HG03060 (cell line): ENCODE results near the gene WNT7A.

Experiments used
- ATAC-seq: cut with Tn5 transposase; IDR thresholded peaks from one replicate; pipeline ENCODE4 v1.9.1; 2021; ENCODE audit warnings: low read depth, moderate number of reproducible peaks; ENCODE audit not compliant: unreplicated experiment

Gene WNT7A

DNA sequence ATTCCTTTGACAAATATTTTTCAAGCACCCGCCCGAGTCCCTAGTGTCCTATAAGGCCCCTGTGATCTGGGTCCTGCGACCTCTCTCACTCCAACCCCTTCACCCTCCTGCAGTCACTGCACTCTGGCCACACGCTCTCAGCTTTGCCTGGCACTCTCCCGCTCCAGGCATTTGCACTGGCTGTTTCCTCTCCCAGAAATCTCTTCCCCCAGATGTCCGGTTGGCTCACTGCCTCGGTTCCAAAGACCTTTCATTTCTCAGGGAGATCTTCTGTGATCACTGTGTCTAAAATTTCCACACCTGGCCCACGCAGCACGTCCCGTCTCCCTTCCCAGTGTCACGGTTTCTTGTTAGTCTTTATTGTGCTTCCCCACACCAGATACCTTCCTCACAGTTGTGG is 97.4 kb downstream of the WNT7A start:
- no peak for ATAC-seq

DNA sequence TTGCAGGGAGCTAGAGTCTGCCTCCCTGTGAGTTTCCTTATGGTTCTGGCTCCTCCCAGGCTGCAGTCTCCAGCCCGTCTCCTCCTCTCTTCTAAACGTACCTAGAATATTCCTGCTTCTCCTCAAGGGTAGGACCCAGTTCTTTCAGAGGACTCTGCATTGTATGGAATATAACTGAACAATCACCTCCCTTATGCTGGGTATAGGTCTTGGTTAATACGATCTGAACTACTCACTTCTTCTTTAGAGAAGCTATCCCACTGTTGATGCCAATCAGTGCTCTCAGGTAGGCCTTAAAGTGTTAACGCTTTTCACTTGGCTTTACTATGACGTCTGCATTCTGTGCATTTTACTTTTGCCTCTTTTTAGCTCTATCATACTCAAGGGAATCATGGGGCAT is 98.5 kb downstream of the WNT7A start:
- ATAC-seq: no peak

DNA sequence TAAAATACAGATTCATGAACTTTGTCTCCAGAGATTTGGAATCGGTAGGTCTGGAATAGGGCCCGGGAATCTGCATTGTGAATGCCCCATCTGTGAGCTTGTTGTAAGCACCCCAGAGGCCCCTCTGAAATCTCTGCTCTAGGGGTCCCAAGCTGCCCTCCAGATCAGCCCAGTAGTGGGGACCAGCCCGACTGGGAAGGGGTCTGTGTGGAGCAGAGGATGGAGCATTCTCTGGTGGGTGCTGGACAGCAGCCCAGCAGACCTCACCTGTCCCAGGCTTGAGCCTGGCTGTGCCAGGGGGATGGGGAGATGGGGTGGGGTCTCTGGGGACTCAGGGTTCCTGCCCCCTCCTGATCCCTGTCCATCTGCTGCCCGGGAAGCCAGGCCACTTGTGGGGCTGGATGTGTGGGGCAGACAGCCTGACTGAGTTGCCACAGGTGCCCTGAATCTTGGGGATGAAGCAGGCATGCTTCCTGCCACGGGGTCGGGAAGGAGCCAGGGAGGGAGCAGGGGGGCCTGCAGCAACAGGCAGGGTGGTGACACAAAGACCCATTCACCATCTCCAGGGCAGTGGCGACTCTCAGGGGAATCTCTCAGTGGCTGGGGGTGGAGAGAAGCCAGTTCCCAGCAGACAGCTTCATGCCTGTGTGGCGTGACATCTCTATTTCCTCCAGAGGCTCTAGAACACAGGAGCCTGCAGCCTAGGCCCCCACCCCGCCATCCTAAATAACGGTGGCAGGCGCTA is 99.3 kb downstream of the WNT7A start:
- no peak for ATAC-seq

DNA sequence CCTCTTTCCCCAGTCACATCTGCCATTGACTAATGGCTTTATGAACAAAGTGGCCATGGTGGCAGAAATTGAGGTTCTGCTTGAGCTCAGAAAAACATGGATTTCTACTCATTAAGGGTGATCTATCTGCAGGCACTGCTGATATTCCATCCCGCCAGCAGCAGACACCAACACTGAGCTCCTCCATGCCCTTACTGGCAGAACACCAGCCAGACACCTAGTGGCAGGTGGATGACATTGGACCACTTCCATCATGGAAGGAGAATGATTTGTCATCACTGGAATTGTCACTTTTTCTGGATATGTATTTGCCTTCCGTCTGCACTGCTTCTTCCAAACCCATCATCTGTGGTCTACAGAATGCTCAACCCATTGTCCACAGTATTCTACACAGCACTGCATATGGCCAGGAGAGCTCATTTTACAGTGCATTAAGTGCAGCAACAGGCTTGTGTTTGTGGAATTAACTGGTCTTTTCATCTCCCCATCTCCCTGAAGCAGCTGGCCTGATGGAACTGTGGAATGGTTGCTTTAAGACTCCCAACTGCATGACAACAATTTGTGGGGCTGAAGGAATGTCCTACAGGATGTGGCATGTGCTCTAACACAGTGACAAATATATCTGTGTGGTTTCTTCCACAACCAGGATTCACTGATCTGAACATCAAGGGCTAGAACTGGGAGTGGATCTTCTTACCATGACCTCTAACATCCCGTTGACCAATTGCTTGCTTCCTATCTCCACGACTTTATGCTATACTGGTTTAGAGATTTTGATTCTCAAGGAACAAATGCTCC is 103.4 kb downstream of the WNT7A start:
- ATAC-seq: no peak

DNA sequence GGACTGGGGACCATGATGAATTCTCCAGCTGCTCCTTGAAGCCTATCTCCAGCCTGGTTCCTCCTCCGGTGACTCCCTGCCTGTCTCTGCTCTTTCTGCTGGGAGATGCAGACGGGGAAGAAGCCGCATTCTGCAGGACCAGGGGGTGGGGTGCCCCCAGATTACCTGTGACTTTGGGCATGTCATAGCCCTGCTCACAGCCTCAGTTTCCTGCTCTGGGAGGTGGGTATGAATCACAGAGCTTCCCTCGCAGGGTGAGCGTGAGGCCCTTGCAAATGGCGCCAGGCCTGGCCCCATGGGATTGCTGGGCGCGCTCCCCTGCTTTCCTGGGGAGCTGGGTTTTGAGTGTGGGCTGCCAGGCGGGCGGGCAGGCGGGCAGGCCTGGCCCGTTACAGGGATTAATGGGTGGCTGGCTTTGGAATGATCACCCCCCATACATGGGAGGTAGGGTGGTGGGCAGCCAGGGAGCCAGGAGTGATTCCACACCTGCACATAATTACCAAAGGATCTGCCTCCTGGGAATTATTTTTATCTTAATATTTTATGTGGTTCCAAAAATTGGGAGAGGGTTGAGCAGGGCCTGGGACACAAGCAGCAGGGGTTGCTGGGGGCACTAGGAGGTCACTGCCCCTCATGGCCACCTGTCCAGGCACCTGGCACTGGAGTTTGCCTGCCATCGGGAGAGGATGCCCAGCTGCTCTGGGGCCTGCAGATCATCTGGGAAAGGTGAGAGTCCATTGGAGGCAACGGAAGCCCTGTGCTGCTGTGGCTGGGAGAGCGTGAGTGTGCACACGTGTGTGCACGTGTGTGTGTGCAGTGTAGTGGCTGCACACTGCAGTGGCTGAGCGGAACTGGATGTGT is 106.8 kb downstream of the WNT7A start:
- ATAC-seq: no peak

DNA sequence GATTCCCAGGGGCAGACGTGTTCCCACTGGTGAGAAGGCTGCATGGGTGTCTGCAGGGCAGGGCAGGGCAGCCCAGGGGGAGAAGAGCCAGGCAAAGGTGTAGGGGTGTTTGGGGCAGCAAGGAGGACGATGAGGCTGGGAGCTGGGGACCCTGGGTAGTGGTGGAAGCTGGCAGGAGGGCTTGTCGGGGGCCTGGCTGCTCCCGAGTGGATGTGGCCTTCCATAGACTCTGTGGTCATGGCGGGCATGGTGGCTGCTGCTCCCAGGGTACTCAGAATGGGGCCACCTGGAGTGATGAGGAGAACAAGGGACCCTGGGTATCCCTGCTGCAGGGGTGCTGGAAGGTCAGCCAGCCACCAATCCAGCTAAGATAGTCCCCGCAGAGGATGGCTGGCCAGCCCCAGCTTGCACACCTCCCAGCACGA is 107.5 kb downstream of the WNT7A start:
- no peak for ATAC-seq

DNA sequence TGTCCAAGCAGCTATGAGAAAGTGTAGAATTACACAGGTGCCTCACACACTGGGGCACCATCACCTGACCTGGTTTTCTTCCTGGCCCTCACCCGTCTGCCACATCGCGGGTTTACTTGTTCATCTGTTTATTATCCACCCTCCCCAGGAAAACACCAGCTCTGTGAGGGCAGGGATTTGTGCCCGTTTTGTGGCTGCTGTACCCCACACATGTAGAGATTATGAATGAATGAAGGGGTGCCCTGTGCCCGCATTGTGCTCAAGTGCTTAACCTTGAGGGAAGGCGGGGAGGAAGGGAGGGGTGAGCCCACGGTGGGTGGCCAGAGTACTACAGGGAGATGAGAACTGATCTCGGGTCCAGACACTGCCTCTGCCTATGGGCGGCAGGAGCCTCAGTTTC is 108.4 kb downstream of the WNT7A start:
- no peak for ATAC-seq

DNA sequence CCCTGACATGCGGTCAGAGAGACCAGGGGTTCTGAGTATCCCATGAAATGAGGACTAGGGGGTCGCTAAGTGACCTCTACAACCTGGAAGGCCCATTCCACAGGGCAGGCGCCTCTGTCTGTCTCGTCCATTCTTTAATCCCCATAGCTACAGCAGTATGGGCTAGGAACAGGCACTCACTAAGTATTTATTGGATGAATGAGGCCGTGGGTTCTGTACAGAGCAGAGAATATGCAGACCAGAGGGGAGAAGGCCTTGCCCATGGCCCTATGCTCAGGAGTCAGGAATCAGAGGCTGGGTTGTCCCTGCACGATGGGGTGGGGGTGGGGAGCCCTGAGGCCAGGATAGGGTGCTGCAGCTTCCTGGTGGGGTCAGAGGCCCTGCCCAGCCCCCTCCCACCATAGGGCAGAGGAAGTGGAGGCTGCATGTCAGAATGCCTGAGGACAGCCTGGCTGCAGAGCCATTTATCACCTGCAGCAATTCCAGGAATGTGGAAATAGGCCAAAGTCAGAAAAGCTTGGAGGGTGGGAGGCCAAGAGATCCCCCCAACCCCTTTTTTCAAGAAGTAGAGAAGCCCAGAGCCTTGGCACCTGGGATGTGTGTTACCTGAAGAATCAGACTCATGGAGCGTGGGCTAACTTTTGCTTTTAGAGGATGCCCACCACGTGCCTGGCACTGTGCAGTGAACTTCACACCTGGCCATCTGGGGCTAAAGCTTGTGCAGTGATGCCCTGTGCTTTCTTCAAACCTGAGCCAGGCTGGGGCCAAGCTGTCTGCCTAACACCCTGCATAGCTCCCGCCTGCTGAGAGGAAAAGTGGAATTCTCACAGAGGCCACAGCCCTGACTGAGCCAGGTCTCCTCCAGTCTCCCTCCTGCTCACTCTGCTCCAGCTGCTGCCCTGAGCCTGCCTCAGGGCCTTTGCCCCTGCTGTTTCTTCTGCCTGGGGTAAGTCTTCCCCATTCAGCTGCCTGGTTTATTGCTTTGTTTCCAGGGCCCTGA is 109.4 kb downstream of the WNT7A start:
- no peak for ATAC-seq

DNA sequence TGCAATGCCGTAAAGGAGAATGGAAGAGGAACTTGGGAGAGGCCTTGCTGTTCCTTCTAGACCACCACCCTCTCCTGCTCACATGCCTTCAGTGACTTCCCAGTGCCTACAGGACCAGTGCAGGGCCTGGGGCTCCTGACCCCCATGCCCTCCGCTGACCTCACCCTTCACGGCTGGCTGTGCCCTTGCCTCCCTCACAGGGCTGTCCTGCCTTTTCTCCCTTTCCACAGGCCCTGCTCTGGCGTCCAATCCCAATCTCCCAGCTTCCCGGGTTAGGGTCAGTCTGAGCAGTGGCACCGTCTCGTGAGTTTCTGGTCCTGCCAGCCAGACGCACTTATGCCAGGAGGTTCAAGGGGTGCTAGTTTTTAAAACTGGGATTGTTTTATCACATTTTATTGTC is 110.4 kb downstream of the WNT7A start:
- ATAC-seq: no peak

DNA sequence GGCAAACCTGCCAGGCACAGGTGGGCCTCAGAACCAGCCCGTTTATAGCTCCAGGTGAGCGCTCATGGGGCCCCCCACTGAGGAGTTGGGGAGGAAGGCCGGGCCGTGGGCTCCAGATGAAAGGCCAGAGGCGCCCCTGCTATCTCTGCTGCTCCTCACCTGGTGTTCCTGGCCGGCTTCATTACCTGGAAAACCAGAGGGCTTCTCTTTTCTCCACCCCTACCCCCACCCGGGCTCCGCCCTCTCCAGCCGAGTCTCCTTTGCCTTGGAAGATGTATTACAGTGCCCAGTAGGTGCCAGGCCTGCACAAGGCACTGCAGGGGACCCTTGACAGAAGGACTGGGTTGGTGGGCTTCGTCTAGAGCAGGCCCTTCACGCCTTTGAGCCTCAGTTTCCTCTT is 111.4 kb downstream of the WNT7A start:
- ATAC-seq: no peak

DNA sequence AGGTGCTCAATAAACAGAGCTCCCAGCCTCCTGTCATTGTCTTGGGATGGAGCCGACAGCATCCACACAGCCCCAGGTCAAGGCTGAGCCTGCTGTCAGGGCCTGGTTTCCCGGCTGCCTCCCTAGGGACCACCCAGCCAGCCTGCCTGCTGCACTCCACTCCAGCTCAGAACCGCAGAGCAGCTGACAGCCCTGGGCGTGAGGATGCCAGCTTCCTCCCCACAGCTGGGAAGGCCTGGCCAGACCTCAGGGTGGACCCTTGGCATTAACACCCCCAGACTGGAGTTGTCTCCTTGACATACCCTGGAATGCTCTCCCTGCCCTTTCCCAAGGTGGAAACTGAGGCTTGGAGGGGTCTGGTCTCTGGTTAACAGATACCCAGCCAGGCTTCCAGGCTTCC is 112.0 kb downstream of the WNT7A start:
- ATAC-seq: no peak

DNA sequence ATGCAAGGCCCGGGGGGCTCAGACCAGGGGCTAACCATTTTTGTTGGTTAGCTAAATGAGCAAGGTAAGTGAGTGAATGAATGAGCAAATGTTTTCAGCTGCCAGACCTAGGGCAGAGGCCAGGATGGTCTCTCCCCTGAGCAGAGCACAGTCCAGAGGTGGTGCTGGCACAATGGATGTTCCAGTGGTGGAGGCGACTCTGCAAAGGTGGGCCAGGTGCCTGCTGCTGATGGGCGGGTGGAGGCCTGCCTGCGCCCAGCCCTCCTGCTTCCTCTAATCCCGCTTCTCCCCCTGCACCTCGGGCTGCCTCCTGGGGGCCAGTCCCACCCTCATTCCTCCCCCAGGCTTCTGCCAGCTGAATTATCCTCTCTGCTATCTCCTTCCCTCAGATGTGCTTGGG is 112.8 kb downstream of the WNT7A start:
- no peak for ATAC-seq
